Germinal center (tissue), 1 donor: ENCODE results near the gene SCG2.

Experiments
- DNase-seq: peaks from one replicate; pipeline ENCODE4 v3.0.0; 2012; ENCODE audit warnings: mixed read lengths, low spot score

The SCG2 gene

DNA sequence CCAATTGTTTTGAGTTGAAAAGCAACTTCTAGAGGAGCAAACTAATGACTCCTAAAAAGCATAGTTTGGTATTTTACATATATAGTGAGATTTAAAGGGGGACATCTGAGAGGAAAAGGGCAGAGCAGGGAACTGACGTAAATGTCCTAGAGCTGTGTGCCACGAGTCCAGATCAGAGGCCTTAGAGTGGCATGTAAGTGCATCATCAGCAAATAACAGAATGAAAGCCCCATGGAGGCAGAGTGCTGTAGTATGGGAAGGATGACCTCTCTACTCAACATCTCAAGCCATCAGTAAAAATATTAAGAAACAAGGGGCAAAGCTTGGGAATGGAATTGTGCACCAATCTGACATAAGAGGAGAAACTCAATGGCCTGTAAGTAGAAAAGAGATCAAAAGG is 31.4 kb downstream of the SCG2 start:
- DNase-seq = no peak

DNA sequence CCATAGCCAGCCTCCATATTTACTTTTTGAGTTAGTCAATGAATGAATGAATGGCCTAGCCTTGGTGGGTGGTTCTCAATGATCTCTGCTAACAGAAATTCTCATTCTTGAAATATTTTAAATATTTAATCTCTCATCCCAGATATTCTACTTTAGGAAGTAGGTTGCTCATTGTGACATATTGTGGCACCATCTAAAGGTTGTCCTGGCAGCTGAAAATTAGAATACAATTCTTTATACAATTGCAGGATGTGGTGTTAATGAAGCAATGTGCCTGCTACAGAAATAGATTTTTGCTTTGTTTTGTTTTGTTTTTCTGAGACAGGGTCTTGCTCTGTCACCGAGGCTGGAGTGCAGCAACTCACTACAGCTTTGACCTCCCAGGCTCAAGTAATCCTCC is 35.8 kb downstream of the SCG2 start:
- DNase-seq = no peak

DNA sequence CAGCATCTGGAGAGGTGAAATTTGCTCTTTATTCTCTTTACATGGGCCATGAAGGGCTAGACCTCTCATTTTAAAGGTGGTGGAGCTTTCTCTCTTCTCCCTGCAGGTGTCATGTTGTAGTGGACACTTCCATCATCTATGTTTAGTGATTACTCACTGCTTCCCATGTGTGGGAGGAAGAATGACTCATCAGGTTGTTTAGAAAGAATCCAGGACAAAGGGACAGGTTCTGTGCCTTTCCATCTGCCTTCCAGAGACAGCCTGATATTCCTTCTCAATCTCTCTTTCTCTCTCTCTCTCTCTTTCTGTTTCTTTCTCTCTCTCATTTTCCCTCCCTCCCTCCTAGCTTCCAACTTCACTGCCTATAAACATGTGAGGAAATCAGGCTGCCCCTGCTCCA is 38.7 kb downstream of the SCG2 start:
- no peak for DNase-seq

DNA sequence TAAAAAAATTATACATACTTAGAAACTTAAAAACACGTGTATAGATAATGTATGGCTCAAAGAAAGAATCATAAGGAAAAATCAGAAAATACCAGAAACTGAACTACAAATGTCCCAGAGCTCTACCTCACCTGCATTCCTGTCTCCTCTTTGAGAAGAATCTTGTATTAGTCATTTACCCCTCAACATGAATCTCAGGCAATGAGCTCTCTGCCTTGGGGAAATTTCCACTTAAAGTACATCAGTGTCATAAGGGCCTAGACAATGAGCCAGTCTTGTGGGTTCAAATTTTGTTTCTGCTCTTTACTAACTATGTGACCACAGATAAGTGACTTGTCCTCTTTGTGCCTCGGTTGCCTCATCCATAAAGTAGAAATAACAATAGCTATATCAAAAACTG is 40.1 kb downstream of the SCG2 start:
- DNase-seq = no peak

DNA sequence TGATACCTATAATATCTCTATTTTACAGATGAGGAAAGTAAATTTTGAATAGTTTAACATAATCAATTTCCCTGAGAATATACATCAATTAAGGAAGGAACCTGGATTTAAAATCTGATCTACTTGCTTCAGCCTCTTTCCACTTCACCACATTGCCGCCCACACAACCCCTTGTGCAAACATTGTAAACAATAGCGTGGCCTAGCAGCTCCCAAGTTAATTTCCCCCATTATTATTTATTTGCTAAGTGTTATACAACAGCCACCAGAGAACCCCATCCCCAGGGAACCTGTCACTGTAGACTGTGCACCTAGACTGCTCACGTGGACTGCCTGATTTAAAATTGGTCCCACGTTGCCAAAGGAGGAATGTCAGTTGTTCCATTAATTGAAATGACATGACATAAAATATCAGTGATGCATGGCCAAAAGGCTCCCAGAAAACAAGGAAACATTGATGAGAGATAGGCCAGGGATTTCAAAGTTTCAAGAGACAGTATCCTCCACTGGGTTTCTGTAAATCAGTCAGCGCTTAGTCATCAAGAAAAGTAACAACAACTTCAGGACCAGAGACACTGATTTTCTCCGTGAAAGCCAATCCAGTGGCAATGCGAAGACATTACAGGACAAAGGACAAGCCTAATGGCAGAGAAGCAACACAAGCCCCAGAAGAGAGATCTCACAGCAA is 41.3 kb downstream of the SCG2 start:
- no peak for DNase-seq

DNA sequence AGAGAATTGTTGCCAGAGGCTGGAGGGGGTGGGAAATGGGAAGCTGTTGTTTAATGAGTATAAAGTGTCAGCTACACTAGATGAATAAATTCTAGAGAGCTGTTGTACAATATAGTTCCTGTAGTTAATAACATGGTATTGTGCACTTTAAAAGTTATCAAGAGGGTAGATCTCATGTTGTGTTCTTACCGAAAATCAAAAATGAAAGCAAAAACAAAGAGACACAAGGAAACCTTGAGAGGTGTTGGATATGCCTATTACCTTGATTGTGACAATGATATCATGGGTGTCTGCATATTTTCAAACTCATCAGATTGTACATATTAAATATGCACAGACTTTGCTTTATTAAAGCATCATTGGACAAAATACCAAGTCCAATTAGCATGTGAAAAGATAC is 43.2 kb downstream of the SCG2 start:
- DNase-seq = no peak

DNA sequence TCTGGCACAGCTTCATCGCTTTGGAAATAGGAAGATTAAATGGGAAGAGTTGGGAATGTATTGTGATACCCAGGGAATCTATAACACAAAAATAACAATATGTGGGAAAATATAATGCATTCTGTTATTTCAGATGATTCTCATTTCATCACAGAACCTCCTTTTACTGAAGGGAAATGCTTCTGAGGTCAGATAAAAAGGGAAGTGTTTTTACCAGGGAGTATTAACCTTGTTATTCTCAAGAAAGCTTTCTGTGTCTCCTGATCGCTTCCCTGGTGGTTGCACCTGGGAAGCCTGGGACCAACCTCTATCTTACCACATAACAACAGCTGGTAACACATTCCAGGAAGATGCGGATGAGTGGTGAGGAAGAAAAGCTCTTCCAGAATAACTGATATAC is 47.2 kb downstream of the SCG2 start:
- DNase-seq = no peak

DNA sequence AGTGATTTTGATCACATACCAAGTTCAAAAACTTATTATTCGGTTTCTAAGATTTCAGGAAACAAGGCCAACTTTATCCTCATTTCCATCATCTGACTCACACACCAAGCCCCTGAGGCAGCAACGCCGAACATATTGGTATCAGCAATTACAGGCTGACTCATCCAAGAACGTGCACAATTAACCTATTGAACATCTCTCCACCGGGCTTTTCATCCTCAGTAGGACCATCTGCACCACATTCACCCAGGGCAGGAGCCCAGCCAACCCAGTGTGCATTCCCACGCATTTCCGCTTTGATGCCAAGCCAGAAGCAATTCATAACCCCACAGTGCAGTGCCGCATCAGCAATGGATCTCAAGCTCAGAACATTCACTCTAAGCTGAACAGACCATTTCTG is 52.9 kb downstream of the SCG2 start:
- DNase-seq = no peak

DNA sequence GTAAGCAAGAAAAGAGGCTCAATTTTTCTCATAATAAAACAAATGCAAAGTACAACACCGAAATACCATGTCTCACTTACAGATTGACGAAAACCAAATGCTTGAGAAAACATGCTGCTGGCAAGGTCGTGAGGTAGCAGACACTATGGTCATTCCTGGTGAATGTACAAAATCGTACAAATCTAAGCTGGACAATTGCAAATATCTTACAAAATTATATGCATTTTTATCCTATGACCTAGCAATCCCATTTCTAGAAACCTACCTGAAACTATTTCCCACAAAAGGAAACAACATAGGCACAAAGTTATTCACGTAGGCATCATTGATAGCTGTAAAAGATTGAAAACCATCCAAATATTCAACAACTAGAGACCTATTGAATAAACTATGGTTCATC is 54.0 kb downstream of the SCG2 start:
- no peak for DNase-seq
